ENCODE data around the gene ZNF670.
"Not testable (repeated sequence)": the region's sequence is repeated elsewhere in the genome, so short reads cannot be mapped to it uniquely, and the experiment has no call there.

ZNF670 gene

DNA sequence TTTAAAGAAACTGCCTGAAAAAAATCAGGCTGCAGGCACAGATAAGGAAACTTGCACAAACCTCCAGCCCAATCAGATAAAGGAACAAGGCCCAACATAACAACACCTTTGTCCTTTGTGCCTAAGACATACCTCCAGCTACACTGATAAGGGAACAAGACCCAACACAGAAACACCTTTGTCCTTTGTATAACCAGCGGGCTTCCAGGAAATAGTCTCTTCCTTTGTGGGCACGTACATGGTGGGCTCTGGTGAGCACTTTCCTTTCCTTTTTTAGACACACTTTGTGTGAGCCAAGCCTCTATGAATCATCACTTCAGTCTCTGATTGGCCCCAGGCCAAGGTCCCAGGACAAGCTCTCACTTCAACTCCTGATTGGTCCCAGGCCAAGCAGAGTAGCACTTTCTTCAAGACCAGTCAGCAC is 23.6 kb downstream of the ZNF670 start:
- Mint-ChIP-seq H3K9me3 (peaks cover 5 to 8% of the 10 kb centered on the region in 2 donors), H3K27ac (no peak overlapping the region)
- no peak for ATAC-seq (replicated peaks)

DNA sequence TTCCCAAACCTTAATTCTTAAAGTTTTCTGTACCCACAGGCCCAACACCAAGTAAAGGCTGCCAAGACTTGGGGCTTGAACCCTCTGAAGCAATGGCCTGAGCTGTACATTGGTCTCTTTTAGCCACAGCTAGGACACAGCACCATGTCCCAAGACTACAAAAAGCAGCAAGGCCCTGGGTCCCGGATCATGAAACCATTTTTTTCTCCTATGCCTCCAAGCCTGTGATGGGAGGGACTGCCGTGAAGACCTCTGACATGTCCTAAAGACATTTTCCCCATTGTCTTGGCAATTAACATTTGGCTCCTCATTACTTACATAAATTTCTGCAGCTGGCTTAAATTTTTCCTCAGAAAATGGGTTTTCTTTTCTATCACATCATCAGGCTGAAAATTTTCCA is 30.9 kb downstream of the ZNF670 start:
- ATAC-seq (replicated peaks): no peak
- H3K27ac Mint-ChIP-seq: no peak overlapping the region
- H3K27me3 Mint-ChIP-seq: no peaks in the 10 kb centered on the region
- DNase-seq: no peak
- H3K4me1 Mint-ChIP-seq (ENCODE audit: low read depth in 2 of 2): no peaks in the 10 kb centered on the region
- no peaks in the 10 kb centered on the region for H3K36me3 Mint-ChIP-seq (ENCODE audit: insufficient read depth)
- peaks cover 7 to 26% of the 10 kb centered on the region in 2 donors for H3K9me3 Mint-ChIP-seq
- H3K4me3 Mint-ChIP-seq: no peak overlapping the region

More for the DNA sequence above, 23.6 kb downstream of the ZNF670 start:
- H3K27me3 Mint-ChIP-seq: no peaks in the 10 kb centered on the region
- no peak for DNase-seq
- H3K36me3 Mint-ChIP-seq (ENCODE audit: insufficient read depth): no peaks in the 10 kb centered on the region
- no peak overlapping the region for H3K4me3 Mint-ChIP-seq
- H3K4me1 Mint-ChIP-seq (ENCODE audit: low read depth in 2 of 2): peaks cover 6 to 10% of the 10 kb centered on the region in 2 donors

DNA sequence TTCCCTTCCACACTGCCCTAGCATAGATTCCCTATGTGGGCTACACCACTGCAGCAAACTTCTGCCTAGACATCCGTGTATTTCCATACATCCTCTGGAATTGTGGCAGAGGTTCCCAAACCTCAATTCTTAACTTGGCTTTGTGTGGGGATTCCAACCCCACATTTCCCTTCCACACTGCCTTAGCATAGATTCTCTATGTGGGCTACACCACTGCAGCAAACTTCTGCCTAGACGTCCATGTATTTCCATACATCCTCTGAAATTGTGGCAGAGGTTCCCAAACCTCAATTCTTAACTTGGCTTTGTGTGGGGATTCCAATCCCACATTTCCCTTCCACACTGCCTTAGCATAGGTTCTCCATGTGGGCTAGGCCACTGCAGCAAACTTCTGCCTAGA is 31.4 kb downstream of the ZNF670 start:
- Mint-ChIP-seq H3K36me3 (ENCODE audit: insufficient read depth) (no peaks in the 10 kb centered on the region), H3K4me3 (no peak overlapping the region), H3K9me3 (peaks cover 7 to 26% of the 10 kb centered on the region in 2 donors), H3K27me3 (no peaks in the 10 kb centered on the region), H3K27ac (no peak overlapping the region), H3K4me1 (ENCODE audit: low read depth in 2 of 2) (no peaks in the 10 kb centered on the region)
- no peak for ATAC-seq (replicated peaks)
- DNase-seq: no peak

DNA sequence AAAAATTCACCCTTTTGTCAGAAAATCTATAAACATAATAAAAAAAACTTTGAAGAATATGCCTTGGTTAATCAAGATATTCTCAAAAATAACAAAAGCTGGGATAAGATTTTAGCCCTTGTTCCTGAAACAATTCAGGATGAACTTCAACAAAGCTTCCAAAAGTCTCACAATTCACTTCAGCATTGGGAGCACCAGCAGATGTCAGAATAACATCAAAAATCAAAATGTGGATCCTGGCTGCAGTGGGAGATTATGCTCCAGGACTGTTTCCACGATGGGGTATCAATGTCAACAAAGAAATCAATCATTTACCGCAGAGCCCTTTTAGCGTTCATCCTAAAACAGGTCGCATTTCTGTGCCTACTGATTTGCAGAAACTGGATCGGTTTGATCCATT is 35.2 kb downstream of the ZNF670 start:
- peaks cover 6 to 15% of the 10 kb centered on the region in 2 donors for H3K9me3 Mint-ChIP-seq
- DNase-seq: no peak
- H3K4me1 Mint-ChIP-seq (ENCODE audit: low read depth in 2 of 2): no peaks in the 10 kb centered on the region
- ATAC-seq (replicated peaks): no peak
- H3K36me3 Mint-ChIP-seq (ENCODE audit: insufficient read depth): no peaks in the 10 kb centered on the region
- no peak overlapping the region for H3K4me3 Mint-ChIP-seq
- H3K27me3 Mint-ChIP-seq: no peaks in the 10 kb centered on the region
- H3K27ac Mint-ChIP-seq: no peak overlapping the region

DNA sequence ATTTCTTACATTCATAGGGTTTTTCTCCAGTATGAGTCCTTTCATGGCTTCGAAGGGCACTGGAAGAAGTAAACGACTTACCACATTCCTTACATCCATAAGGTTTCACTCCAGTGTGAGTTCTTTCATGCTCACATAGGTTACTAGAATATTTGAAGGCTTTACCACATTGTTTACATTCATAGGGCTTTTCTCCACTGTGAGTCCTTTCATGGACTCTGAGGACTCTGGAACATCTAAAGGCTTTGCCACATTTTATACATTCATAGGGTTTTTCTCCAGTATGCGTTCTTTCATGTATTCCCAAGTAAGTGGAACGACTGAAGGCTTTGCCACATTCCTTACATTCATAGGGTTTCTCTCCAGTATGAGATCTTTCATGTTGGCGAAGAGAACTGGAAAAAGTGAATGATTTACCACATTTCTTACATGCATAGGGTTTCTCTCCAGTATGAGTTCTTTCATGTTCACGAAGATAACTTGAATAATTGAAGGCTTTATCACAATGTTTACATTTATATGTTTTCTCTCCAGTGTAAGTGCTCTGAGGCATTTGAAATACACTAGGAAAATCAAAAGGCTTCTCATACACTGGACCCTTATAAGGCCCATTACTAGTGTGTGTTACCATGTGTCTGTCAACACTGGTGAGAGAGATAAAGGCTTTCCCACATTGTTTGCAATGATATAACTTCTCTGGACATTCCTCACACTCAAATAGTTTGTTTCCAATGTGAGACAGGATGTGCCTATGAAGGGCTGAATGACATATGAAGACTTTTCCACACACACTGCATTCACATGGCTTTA is 40.9 kb downstream of the ZNF670 start:
- DNase-seq (no peak), ATAC-seq (replicated peaks) (no peak)
- no peaks in the 10 kb centered on the region for H3K4me1 Mint-ChIP-seq (ENCODE audit: low read depth in 2 of 2)
- H3K9me3 Mint-ChIP-seq: peaks cover 4 to 10% of the 10 kb centered on the region in 2 donors
- H3K36me3 Mint-ChIP-seq (ENCODE audit: insufficient read depth): no peaks in the 10 kb centered on the region
- H3K27me3 Mint-ChIP-seq: no peaks in the 10 kb centered on the region
- H3K27ac Mint-ChIP-seq: no peak overlapping the region
- no peak overlapping the region for H3K4me3 Mint-ChIP-seq

DNA sequence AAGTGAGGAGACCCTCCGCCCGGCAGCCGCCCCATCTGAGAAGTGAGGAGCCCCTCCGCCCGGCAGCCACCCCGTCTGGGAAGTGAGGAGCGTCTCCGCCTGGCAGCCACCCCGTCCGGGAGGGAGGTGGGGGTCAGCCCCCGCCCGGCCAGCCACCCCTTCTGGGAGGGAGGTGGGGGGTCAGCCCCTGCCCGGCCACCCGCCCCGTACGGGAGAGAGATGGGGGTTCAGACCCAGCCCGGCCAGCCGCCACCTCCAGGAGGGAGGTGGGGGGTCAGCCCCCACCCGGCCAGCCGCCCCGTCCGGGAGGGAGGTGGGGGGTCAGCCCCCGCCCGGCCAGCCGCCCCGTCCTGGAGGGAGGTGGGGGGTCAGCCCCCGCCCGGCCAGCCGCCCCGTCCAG is 46.3 kb downstream of the ZNF670 start:
- H3K27me3 Mint-ChIP-seq; H3K36me3 Mint-ChIP-seq (ENCODE audit: insufficient read depth); H3K27ac Mint-ChIP-seq; H3K4me3 Mint-ChIP-seq; DNase-seq; H3K4me1 Mint-ChIP-seq (ENCODE audit: low read depth in 2 of 2); ATAC-seq (replicated peaks): not testable (repeated sequence)
- H3K9me3 Mint-ChIP-seq: peaks cover 4 to 10% of the 10 kb centered on the region in 2 donors

Data from effector memory CD8-positive, alpha-beta T cell (primary cell).